HG02943 (cell line): ENCODE measurements around the gene IDUA.

Experiments used
- ATAC-seq: cut with Tn5 transposase; IDR thresholded peaks from one replicate; pipeline ENCODE4 v1.9.1; 2021; ENCODE audit warnings: mild to moderate bottlenecking, low read depth, moderate library complexity; ENCODE audit not compliant: unreplicated experiment

Gene IDUA

GRCh38 chr4:1027915-1028238 lies 41.0 kb downstream of the IDUA start:
- no peak for ATAC-seq

GRCh38 chr4:1028574-1029220 lies 41.9 kb downstream of the IDUA start:
- no peak for ATAC-seq

- no peak for ATAC-seq
Observed at GRCh38 chr4:1029529-1029928, 42.7 kb downstream of the IDUA start.

- ATAC-seq, result no peak
Observed at GRCh38 chr4:1030031-1030430, 43.2 kb downstream of the IDUA start.

GRCh38 chr4:1030559-1030958 lies 43.7 kb downstream of the IDUA start:
- ATAC-seq, result no peak

DNA sequence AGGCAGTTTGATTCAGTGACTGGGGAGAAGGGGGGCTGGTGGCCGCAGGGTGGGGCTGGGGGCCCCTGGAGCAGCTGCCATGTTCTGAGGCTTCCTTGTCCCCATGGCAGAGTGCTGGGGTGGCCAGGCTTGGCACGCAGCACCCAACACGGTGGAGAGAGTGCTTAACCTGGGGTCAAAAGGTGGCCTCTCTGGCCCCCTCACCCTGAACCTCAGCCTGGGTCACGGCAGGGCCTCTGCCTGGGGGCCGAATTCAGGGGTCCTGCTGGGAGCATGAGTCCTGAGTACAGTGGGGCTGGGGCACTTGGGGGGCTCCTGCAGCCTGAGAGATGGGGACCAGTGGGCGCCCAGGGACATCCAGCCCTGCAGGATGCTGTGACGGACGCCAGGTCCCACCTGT lies 44.5 kb downstream of the IDUA start:
- no peak for ATAC-seq

GRCh38 chr4:1031956-1032795 lies 45.3 kb downstream of the IDUA start:
- ATAC-seq, result no peak

- ATAC-seq, result no peak
Observed at GRCh38 chr4:1032861-1033260, 46.0 kb downstream of the IDUA start.

- no peak for ATAC-seq
Observed at GRCh38 chr4:1033840-1034551, 47.2 kb downstream of the IDUA start.

DNA sequence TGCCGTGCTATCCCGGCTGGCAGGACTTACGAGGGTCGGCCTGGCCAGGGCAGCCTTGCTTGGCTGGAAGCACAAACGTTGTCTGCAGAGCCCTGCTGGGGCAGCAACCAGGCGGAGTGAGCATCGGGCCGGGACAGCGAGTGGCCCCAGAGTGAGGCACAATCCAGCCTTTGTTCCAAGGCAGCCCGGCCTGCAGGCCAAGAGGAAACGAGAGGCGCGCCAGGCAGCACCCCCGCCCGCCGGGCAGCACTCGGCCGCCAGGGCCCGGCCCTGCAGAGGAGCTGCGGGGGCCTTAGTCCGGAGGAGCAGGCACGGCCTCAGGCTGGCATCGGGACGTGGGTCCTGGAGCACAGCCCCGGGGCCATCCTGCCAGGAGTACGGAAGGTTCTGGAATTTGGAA lies 48.7 kb downstream of the IDUA start:
- no peak for ATAC-seq

DNA sequence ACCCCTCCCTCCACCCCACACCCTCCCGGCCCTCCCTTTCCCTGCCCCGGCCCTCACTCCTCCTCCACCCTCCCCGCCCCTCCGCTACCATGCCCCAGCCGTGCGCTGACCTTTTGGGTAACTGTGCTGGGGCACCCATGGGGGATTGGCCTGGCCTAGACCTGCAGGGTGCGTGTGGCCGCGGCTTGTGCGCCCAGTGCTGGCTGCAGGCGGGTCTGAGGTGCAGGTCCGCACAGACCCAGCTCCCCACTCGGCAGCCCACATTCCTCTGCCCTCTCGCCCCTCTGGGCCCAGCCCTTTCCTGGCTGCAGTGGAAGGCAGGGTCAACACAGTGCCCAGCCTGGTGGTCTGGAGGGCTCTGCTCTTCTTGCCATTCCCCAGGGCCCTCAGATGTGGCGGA lies 49.3 kb downstream of the IDUA start:
- ATAC-seq, result no peak

- no peak for ATAC-seq
Observed at GRCh38 chr4:1036976-1037810, 50.3 kb downstream of the IDUA start.

- ATAC-seq, result no peak
Observed at GRCh38 chr4:1038948-1039492, 52.2 kb downstream of the IDUA start.

- no peak for ATAC-seq
Observed at GRCh38 chr4:1039493-1040343, 52.9 kb downstream of the IDUA start.

DNA sequence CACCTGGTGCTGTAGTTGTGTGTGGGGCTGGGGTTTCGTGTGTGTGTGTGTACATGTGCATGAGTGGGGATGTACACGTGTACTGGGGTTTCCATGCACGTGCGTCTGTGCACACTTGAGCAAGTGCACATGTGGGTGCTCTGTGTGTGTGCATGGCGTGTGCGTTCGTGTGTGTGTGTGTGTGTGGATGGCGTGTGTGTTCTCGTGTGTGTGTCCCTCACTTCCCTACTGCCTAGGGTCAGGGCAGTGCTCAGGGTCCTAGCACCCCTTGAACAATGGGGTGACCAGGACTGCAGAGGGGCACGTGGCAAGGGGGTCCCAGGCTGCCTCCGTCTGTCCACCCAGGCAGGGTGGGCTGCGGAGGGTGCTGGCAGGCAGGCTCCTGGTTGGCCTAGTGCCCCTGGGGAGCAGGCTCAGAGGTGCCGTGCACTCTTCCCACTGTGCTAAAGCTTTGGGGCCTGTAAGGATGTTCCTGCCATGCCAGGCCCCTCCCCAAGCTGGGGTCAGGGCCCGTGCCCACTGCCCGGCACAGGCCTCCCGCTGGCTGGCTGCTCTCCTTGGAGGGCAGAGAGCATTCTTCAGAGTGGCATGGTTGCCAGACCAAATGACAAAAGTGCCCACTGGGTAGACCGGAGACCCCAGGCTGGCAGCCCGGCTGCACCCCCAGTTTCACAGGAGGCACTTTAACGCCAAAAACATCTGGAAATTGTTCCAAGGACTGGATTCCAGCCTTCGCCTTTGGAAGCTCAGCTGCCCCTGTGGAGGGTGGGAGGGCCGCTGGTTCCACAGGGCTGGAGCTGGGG lies 53.7 kb downstream of the IDUA start:
- no peak for ATAC-seq

DNA sequence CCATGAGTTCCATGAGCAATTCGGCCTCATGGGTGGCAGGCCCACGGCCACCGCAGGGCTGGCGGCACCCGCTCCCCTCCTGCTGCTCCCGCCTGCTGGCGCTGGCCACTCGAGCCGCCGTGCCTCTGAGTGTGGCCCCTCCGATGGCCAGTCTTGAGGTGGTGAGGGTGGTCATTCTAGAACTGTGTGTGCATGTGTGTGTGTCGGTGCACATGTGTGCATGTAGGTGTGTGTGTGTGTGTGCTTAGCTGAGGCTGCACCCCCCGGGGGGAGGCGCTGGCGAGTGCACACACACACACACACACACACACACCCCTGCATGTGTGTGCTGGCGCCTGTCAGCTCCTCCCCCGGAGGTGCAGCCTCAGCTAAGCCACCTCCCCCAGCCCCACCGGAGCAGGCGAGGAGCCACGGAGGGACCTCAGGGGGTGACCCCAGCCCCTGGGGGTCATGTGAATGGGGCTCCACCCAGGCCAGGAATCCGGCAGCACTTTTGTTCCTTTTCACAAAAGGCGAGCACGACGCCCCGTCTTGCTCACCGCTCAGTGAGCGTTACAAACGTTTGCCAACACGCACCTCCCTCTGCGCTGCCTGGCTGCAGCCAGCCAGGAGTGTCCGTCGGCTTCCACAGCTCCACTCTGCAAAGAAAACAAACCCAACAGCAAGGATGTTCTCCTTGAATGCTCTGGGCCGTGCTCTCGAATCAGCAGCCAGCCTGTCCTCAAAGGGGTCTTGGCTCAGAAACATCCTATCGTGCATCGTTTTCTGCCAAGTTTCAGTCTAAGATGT lies 54.5 kb downstream of the IDUA start:
- no peak for ATAC-seq

- ATAC-seq, result no peak
Observed at GRCh38 chr4:1041936-1042330, 55.1 kb downstream of the IDUA start.
